Stimulated activated CD4-positive, alpha-beta T cell treated with anti-CD3 and anti-CD28 coated beads, Interleukin-1b, Interleukin-23, amount 100 ng/mL, for 1 hour (primary cell): ENCODE data around the gene SRSF10.
"Not testable (repeated sequence)": the region's sequence is repeated elsewhere in the genome, so short reads cannot be mapped to it uniquely, and the experiment has no call there.

ENCODE experiments used
- DNase-seq, 2 donors: peaks; one replicate each; pipeline ENCODE4 v3.0.0-alpha.2; 2020; ENCODE audit warnings: low read depth in 2 of 2

The SRSF10 gene

GRCh38 chr1:23979881-23980727 is at the start of gene SRSF10:
SRSF10 (minus strand) TSS chr1:23980327; CDS start chr1:23980255, 72 bp downstream.
- DNase-seq = peak; percentile 85 to 95

- DNase-seq = no peak
Observed at GRCh38 chr1:24027838-24028468, 47.8 kb upstream of the SRSF10 start.

GRCh38 chr1:24022581-24023361 is 42.6 kb upstream of the SRSF10 start:
- DNase-seq = no peak

- DNase-seq = no peak
Observed at GRCh38 chr1:24021403-24022266, 41.5 kb upstream of the SRSF10 start.

GRCh38 chr1:24020470-24020869 is 40.3 kb upstream of the SRSF10 start:
- DNase-seq = no peak

GRCh38 chr1:24020025-24020424 is 39.9 kb upstream of the SRSF10 start:
- DNase-seq = no peak

GRCh38 chr1:24018611-24019580 is 38.8 kb upstream of the SRSF10 start:
- no peak for DNase-seq

GRCh38 chr1:24015221-24016210 is 35.4 kb upstream of the SRSF10 start:
- no peak for DNase-seq

- DNase-seq = not testable (repeated sequence)
Observed at GRCh38 chr1:24012878-24013277, 32.8 kb upstream of the SRSF10 start.

GRCh38 chr1:24010650-24011049 is 30.5 kb upstream of the SRSF10 start:
- no peak for DNase-seq

- no peak for DNase-seq
Observed at GRCh38 chr1:24009406-24009805, 29.3 kb upstream of the SRSF10 start.

- DNase-seq = not testable (repeated sequence)
Observed at GRCh38 chr1:24008574-24009184, 28.6 kb upstream of the SRSF10 start.

- DNase-seq = no peak
Observed at GRCh38 chr1:24007079-24007478, 27.0 kb upstream of the SRSF10 start.

GRCh38 chr1:24005163-24005562 is 25.0 kb upstream of the SRSF10 start:
- DNase-seq = no peak

- no peak for DNase-seq
Observed at GRCh38 chr1:24004132-24004531, 24.0 kb upstream of the SRSF10 start.

- DNase-seq = no peak
Observed at GRCh38 chr1:24003331-24003972, 23.3 kb upstream of the SRSF10 start.

- DNase-seq = no peak
Observed at GRCh38 chr1:24002695-24003094, 22.6 kb upstream of the SRSF10 start.

- no peak for DNase-seq
Observed at GRCh38 chr1:23999156-23999671, 19.1 kb upstream of the SRSF10 start.
